Epithelial cell of esophagus (primary cell): ENCODE measurements around the gene PDE1A.

Experiments
- DNase-seq: peaks from one replicate; pipeline ENCODE4 v3.0.0; 2010; ENCODE audit warnings: low read depth
- H3K4me3 ChIP-seq: 2 replicates; pipeline ENCODE4 v1.5.1; 2011; ENCODE audit warnings: mild to moderate bottlenecking, low read length, control low read depth
- CTCF ChIP-seq: IDR thresholded peaks from 2 replicates; pipeline ENCODE4 v1.5.1; 2011; ENCODE audit warnings: low read depth, mild to moderate bottlenecking, low read length, control low read depth, inconsistent platforms; ENCODE audit not compliant: insufficient read depth; ENCODE audit errors: missing control alignments

The PDE1A gene

GRCh38 chr2:182319556-182320505 is 107.0 kb downstream of the PDE1A start:
- no peak for DNase-seq
- no peak overlapping the region for H3K4me3 ChIP-seq
- TF ChIP-seq CTCF: no peak

GRCh38 chr2:182318466-182319220 is 108.2 kb downstream of the PDE1A start:
- no peak overlapping the region for H3K4me3 ChIP-seq
- no peak for TF ChIP-seq CTCF
- DNase-seq: peak; percentile 19

- no peak overlapping the region for H3K4me3 ChIP-seq
- no peak for TF ChIP-seq CTCF
- no peak for DNase-seq
These were observed 109.9 kb downstream of the PDE1A start for GRCh38 chr2:182316950-182317349.

GRCh38 chr2:182302972-182303371 is 123.9 kb downstream of the PDE1A start:
- no peak for TF ChIP-seq CTCF
- H3K4me3 ChIP-seq: no peak overlapping the region
- DNase-seq: no peak

- no peak for TF ChIP-seq CTCF
- no peak for DNase-seq
- no peak overlapping the region for H3K4me3 ChIP-seq
These were observed 124.7 kb downstream of the PDE1A start for GRCh38 chr2:182302174-182302573.

- no peak overlapping the region for H3K4me3 ChIP-seq
- peak; percentile 13 for DNase-seq
- TF ChIP-seq CTCF: peak; percentile 26
These were observed 125.7 kb downstream of the PDE1A start for GRCh38 chr2:182301093-182301492.
